Spleen (tissue), 11 donors: ENCODE data around the gene PERM1. TPM values are rescaled to one million over a fixed set of nuclear protein-coding genes. Genes with fewer than 3 reads are reported as not detected.

Experiments used
- DNase-seq: peaks from one replicate; pipeline ENCODE4 v3.0.0-alpha.2; 2020
- H3K27ac ChIP-seq, 8 donors: fragments of 200-600 bp; sonication (generic) in 7 of 8; 1 replicate in 4 of 8; 2 replicates in 4 of 8; pipeline versions ENCODE4 v1.5.0 to v1.8.0; 2016 to 2021; ENCODE audit warnings: inconsistent platforms in 4 of 8, mild to moderate bottlenecking in 4 of 8, moderate library complexity in 1 of 8
- H3K27me3 ChIP-seq, 7 donors: fragments of 200-600 bp; sonication (generic) in 6 of 7; replicated peaks in 1 of 7; 1 replicate in 4 of 7; 2 replicates in 3 of 7; pipeline versions ENCODE4 v1.5.0 to v1.8.0; 2016 to 2021; ENCODE audit warnings: inconsistent platforms in 3 of 7, mild to moderate bottlenecking in 1 of 7
- H3K36me3 ChIP-seq, 6 donors: fragments of 200-600 bp; sonication (generic) in 5 of 6; 1 replicate in 4 of 6; 2 replicates in 2 of 6; pipeline versions ENCODE4 v1.5.0 to v1.8.0; 2016 to 2021; ENCODE audit warnings: inconsistent platforms in 2 of 6
- H3K4me1 ChIP-seq, 6 donors: fragments of 200-600 bp; sonication (generic) in 5 of 6; 1 replicate in 3 of 6; 2 replicates in 3 of 6; pipeline versions ENCODE4 v1.5.0 to v1.8.0; 2016 to 2021; ENCODE audit warnings: inconsistent platforms in 3 of 6
- H3K4me3 ChIP-seq, 8 donors: fragments of 200-600 bp; sonication (generic) in 7 of 8; 1 replicate in 4 of 8; 2 replicates in 4 of 8; pipeline versions ENCODE4 v1.5.0 to v1.8.0; 2016 to 2021; ENCODE audit warnings: inconsistent platforms in 4 of 8, mild to moderate bottlenecking in 4 of 8, moderate library complexity in 2 of 8
- H3K9me3 ChIP-seq, 8 donors: fragments of 200-600 bp; sonication (generic) in 7 of 8; 1 replicate in 4 of 8; 2 replicates in 4 of 8; pipeline versions ENCODE4 v1.5.0 to v1.8.0; 2016 to 2021; ENCODE audit warnings: inconsistent platforms in 4 of 8
- CTCF ChIP-seq, 11 experiments: fragments of 200-600 bp in 7 of 11; fragments of 450-650 bp in 4 of 11; sonication (generic) in 4 of 11; IDR thresholded peaks in 8 of 11; conservative IDR thresholded peaks in 3 of 11; 1 replicate in 7 of 11; 2 replicates in 4 of 11; pipeline versions ENCODE4 v1.4.0 to v1.8.0; 2016 to 2021; ENCODE audit warnings: antibody characterized with exemption in 11 of 11, inconsistent platforms in 4 of 11, mild to moderate bottlenecking in 1 of 11
- POLR2A ChIP-seq, 3 donors: fragments of 450-650 bp; IDR thresholded peaks; one replicate each; pipeline ENCODE4 v1.5.1; 2017; ENCODE audit warnings: antibody characterized with exemption in 3 of 3, mild to moderate bottlenecking in 1 of 3
- POLR2AphosphoS5 ChIP-seq, 3 donors: sonication (generic); formaldehyde crosslinking; IDR thresholded peaks; one replicate each; pipeline ENCODE4 v1.5.1; 2017; ENCODE audit warnings: antibody characterized with exemption in 3 of 3
- WGBS, 5 donors: extraction: QIAGEN DNeasy Blood & Tissue Kit in 3 of 5; methylation state at CpG; one replicate each; pipeline versions ENCODE4 v1.1.5 to v1.1.7; 2013 to 2018; 5-methylcytosine and 5-hydroxymethylcytosine counted together
- intact Hi-C: fragments of 100-400 bp; cut with DNase I; formaldehyde crosslinking; loops from one replicate; pipeline ENCODE4 v1.15.0; 2023; ENCODE audit warnings: low total_unique reads
- polyA plus RNA-seq, 3 donors: library from polyadenylated mRNA; stranded (reverse); fragments of 200-250 nt; gene quantifications; one replicate each; pipeline ENCODE4 v1.2.1, GENCODE V29; 2013
- total RNA-seq, 7 donors: library from RNA; depleted of rRNA in 3 of 7; stranded (reverse); fragments of >200 nt in 3 of 7; fragmentation: NEBNext Ultra II Directional in 4 of 7; extraction: Animal tissue kit (Norgen Biotek cat#: 25700) in 4 of 7; gene quantifications; one replicate each; pipeline versions ENCODE4 v1.1.0 to v1.2.1, GENCODE V29; 2016 to 2021
- donor health status: healthy with polysubstance abuse.
- donor health status: DM: no; HTN: no; CAD: no; lungs with moderate emphysema.
- donor health status: DM: no; HTN: no; CAD: no.
- donor health status: Bipolar disorder and iron deficiency.
- donor health status: healthy.
- donor health status: DM: no; HTN: no; CAD: no.
- donor health status: DM: yes; HTN: yes; CAD: no.

PERM1 gene
- total and polyA plus RNA-seq, 10 donors: 0.20 to 0.85 (median 0.50) TPM; not detected in 4

GRCh38 chr1:960363-961131 lies 21.3 kb downstream of the PERM1 start, which contains the start of gene KLHL17:
TSS of gene KLHL17 (plus strand) at chr1:960584. CDS start at chr1:960694, 110 bp downstream.
- H3K27ac ChIP-seq: peak within 1 kb of the TSS in 5 of 8 donors; percentile 25 to 83 (median 78)
- peak; percentile 95 for DNase-seq
- WGBS, 5 donors: 0 to 2% (median 1%) methylated on average over 24 to 109 of the region's 109 CpGs

GRCh38 chr1:959731-960362 lies 22.0 kb downstream of the PERM1 start:
- no peak for DNase-seq
- no peaks in the 10 kb centered on the region for H3K9me3 ChIP-seq
- no peak for TF ChIP-seq POLR2AphosphoS5 (IDR thresholded peaks at IDR 0.05)
- TF ChIP-seq POLR2A (IDR thresholded peaks at IDR 0.05): no peak
- no peak for TF ChIP-seq CTCF (IDR thresholded peaks at IDR 0.05 in 8 of 11, conservative IDR thresholded peaks at IDR 0.05 in 3 of 11)
- intact Hi-C loops: no loop called here
- H3K36me3 ChIP-seq: peaks cover 0 to 54% (median 26%) of the 10 kb centered on the region in 6 donors
- peaks cover 13 to 78% (median 50%) of the 10 kb centered on the region in 6 donors for H3K4me1 ChIP-seq
- 21 to 29% (median 22%) methylated on average over 41 to 57 of the region's 57 CpGs for WGBS, 5 donors
- H3K4me3 ChIP-seq: peak overlapping the region in 7 of 8 donors; percentile 92 to 100 (median 100)
- peaks cover 0 to 13% (median 0%) of the 10 kb centered on the region in 7 donors for H3K27me3 ChIP-seq
- H3K27ac ChIP-seq: peak overlapping the region in 4 of 8 donors; percentile 25 to 83 (median 79)

More at GRCh38 chr1:960363-961131, 21.3 kb downstream of the PERM1 start, which contains the start of gene KLHL17:
- Histone ChIP-seq H3K9me3 (no peaks in the 10 kb centered on the region), H3K27me3 (peaks cover 0 to 13% (median 0%) of the 10 kb centered on the region in 7 donors), H3K4me3 (peak within 1 kb of the TSS; percentile 64 to 100 (median 99)), H3K4me1 (peaks cover 13 to 73% (median 47%) of the 10 kb centered on the region in 6 donors), H3K36me3 (peaks cover 0 to 53% (median 19%) of the 10 kb centered on the region in 6 donors)
- TF ChIP-seq POLR2A (IDR thresholded peaks at IDR 0.05): no peak
- TF ChIP-seq POLR2AphosphoS5 (IDR thresholded peaks at IDR 0.05): peak; percentile 52 to 64 (median 55)
- TF ChIP-seq CTCF (IDR thresholded peaks at IDR 0.05 in 8 of 11, conservative IDR thresholded peaks at IDR 0.05 in 3 of 11): no peak
- intact Hi-C loops: no loop called here

GRCh38 chr1:958823-959730 lies 22.8 kb downstream of the PERM1 start, which contains the start of gene NOC2L:
TSS of gene NOC2L (minus strand) at chr1:959256. CDS start at chr1:959240, 16 bp downstream.
- TF ChIP-seq POLR2A (IDR thresholded peaks at IDR 0.05) (no peak), CTCF (IDR thresholded peaks at IDR 0.05 in 8 of 11, conservative IDR thresholded peaks at IDR 0.05 in 3 of 11) (peak in 1 of 11 experiments; percentile 15), POLR2AphosphoS5 (IDR thresholded peaks at IDR 0.05) (peak; percentile 80 to 87 (median 82))
- Histone ChIP-seq H3K4me3 (peak within 1 kb of the TSS; percentile 70 to 100 (median 99)), H3K27me3 (peaks cover 0 to 13% (median 0%) of the 10 kb centered on the region in 7 donors), H3K9me3 (no peaks in the 10 kb centered on the region), H3K36me3 (peaks cover 0 to 59% (median 34%) of the 10 kb centered on the region in 6 donors), H3K27ac (peak within 1 kb of the TSS in 7 of 8 donors; percentile 23 to 83 (median 71)), H3K4me1 (peaks cover 13 to 79% (median 50%) of the 10 kb centered on the region in 6 donors)
- DNase-seq: peak; percentile 98
- WGBS, 5 donors: 2 to 12% (median 9%) methylated on average over 42 to 101 of the region's 101 CpGs
- intact Hi-C loops: no loop called here
